Measurements from ENCODE around the gene PIK3R5. TPM values are rescaled to one million over a fixed set of nuclear protein-coding genes. Genes with fewer than 3 reads are reported as not detected.

The PIK3R5 gene
- polyA plus RNA-seq, 2 of the 4 experiments (the other 2 are of a cell fraction), result 0.01 TPM; not detected in 1

DNA sequence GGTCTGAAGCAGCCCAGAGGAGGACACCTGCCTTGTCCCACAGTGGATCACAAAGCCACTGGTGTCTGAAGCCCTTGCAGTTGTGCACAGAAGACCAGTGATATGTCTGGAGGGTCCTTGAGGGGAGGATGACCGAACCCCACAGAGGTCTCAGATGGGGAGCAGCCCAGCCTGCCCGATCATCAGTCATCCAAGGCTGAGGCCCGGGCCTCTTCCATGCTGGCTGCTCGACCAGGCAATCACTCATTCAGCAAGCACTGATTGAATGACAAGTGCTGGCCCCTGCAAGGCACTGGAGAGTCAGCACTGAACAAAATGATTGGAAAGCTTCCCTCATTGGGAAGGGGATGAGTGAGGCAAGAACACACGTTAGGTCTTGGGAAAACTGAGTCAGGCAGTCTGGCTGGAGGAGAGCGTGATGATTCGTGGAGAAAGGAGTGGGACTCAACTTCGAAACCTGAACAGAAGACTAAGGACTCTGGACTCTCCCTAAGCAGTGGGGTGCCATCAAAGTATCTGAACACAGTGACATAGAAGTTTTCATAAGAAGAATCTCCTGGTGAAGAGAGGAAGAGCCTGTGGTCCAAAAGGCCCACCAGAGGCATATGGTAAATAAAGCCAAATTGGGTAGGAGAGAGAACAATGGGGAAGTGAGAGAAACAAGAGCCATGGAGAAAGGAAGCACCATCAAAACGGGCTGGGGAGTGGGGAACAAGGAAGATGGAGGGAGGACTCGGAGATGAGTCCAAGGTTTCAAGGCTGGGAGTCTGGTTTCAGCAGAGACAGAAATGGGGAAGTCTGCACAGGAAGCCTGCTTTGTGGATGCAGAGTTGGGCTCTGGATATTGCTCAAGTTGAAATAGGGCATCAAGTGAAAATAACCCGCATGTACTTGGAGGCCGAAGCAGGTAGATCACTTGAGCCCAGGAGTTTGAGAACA lies 10.2 kb downstream of the PIK3R5 start:
- WGBS (ENCODE audit: missing lambda C conversion rate), result 16% methylated on average over 12 of the region's 12 CpGs
- H3K4me3 ChIP-seq, result no peak overlapping the region
- POLR2A ChIA-PET, result no interaction called here
- H3K27ac ChIP-seq, result no peak overlapping the region
- ATAC-seq (no peak), DNase-seq (ENCODE audit: low read depth in 1 of 2, low spot score in 1 of 2) (no peak), FAIRE-seq (no peak)
- no peak for TF ChIP-seq CEBPB (IDR thresholded peaks at IDR 0.05)
- no peak for TF ChIP-seq KDM1A (IDR thresholded peaks at IDR 0.05; ENCODE audit: low read depth)
- TF ChIP-seq RFX5 (IDR thresholded peaks at IDR 0.05), result no peak
- no peak for TF ChIP-seq CBX8 (IDR thresholded peaks at IDR 0.05)
- TF ChIP-seq CTCF (IDR thresholded peaks at IDR 0.05), result no peak
- peaks cover 13% of the 10 kb centered on the region; the same call in 1 of the 3 replicates for H3K9me3 ChIP-seq
- H3K4me2 ChIP-seq, result no peak overlapping the region
- CTCF ChIA-PET, result interaction anchor here (0.9 to 3.8 kb wide), 2 partner anchors 43 kb away, joined by 5 to 14 read pairs; no protein-coding TSS in a partner anchor
- no peaks in the 10 kb centered on the region for H3K4me1 ChIP-seq

- DNase-seq (ENCODE audit: low read depth in 1 of 2, low spot score in 1 of 2) (no peak), ATAC-seq (no peak), FAIRE-seq (no peak)
- WGBS (ENCODE audit: missing lambda C conversion rate), result 28% methylated on average over 10 of the region's 10 CpGs
- TF ChIP-seq, protein P1, sequence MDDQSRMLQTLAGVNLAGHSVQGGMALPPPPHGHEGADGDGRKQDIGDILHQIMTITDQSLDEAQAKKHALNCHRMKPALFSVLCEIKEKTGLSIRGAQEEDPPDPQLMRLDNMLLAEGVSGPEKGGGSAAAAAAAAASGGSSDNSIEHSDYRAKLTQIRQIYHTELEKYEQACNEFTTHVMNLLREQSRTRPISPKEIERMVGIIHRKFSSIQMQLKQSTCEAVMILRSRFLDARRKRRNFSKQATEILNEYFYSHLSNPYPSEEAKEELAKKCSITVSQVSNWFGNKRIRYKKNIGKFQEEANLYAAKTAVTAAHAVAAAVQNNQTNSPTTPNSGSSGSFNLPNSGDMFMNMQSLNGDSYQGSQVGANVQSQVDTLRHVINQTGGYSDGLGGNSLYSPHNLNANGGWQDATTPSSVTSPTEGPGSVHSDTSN (IDR thresholded peaks at IDR 0.05), result no peak
- TF ChIP-seq HDAC2 (IDR thresholded peaks at IDR 0.05) (no peak), EHF (CRISPR knock-in tag; IDR thresholded peaks at IDR 0.05) (no peak), CTCF (IDR thresholded peaks at IDR 0.05) (no peak)
- Histone ChIP-seq H3K4me3 (no peak overlapping the region), H3K27ac (no peak overlapping the region), H3K4me1 (no peaks in the 10 kb centered on the region), H3K9me3 (peaks cover 13% of the 10 kb centered on the region; the same call in 1 of the 3 replicates), H3K4me2 (no peak overlapping the region)
- ChIA-PET POLR2A (no interaction called here), CTCF (interaction anchor here (1.0 to 3.8 kb wide), 2 partner anchors 9 to 44 kb away, joined by 3 to 14 read pairs; no protein-coding TSS in a partner anchor)
Measured at GRCh38 chr17:8954339-8954738, 11.2 kb downstream of the PIK3R5 start.

DNA sequence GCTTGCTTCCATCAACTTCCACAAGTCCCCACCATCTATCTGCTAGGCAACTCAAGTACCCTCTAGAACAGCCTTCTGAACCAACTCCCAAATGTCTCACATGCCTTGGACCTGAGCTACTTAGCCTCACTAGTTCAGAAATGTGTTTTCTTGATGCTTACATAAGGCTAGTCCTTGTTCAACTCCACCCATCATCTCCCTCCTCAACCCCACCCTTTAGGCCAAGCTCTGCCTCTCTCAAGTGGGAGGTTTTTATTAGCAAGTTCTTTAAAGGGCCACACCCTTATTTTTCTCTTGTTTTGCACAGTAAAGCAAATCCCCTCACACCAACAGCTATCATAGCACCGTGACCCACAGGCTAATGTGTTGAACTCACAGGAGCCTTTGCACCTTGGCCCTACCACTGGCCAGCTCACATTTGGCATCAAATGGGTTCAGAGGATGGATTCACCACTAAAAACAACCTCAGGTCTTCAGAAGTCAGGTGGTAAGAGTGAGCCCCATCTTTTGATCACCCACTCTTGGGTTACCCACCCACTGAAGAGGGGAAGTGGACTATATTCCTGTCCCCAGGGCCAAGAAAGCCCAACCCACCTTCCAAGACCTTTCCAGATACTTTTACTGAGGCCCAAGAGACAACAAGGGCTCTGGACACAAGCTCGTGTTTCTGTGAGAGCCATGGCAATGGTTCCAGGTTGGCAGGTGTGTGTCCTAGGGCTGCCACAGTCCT lies 12.2 kb downstream of the PIK3R5 start:
- CTCF ChIA-PET, result interaction anchor here (0.6 to 3.8 kb wide), 5 partner anchors 9 to 432 kb away, joined by 3 to 14 read pairs (median 5); no protein-coding TSS in a partner anchor
- POLR2A ChIA-PET, result no interaction called here
- Histone ChIP-seq H3K4me1 (no peaks in the 10 kb centered on the region), H3K27ac (no peak overlapping the region), H3K9me3 (peaks cover 13% of the 10 kb centered on the region; the same call in 1 of the 3 replicates), H3K4me3 (no peak overlapping the region), H3K4me2 (no peak overlapping the region)
- 0% methylated on average over 2 of the region's 2 CpGs for WGBS (ENCODE audit: missing lambda C conversion rate)
- FAIRE-seq (no peak), ATAC-seq (no peak), DNase-seq (ENCODE audit: low read depth in 1 of 2, low spot score in 1 of 2) (no peak)
- TF ChIP-seq TFCP2L1 (CRISPR knock-in tag; IDR thresholded peaks at IDR 0.05) (no peak), HEYL (CRISPR knock-in tag; IDR thresholded peaks at IDR 0.05) (no peak), FOSL2 (IDR thresholded peaks at IDR 0.05) (no peak), FOSL2 (CRISPR knock-in tag; IDR thresholded peaks at IDR 0.05) (no peak), CEBPB (IDR thresholded peaks at IDR 0.05) (no peak), MAZ (IDR thresholded peaks at IDR 0.05; ENCODE audit: borderline replicate concordance, low read depth, low read length) (no peak), JUNB (IDR thresholded peaks at IDR 0.05) (no peak), HOXB5 (CRISPR knock-in tag; IDR thresholded peaks at IDR 0.05) (no peak), ELK1 (IDR thresholded peaks at IDR 0.05; ENCODE audit: low read depth, low read length) (no peak), EP300 (IDR thresholded peaks at IDR 0.05) (no peak), HDAC2 (IDR thresholded peaks at IDR 0.05) (no peak), FOXS1 (CRISPR knock-in tag; IDR thresholded peaks at IDR 0.05) (no peak), POLR2AphosphoS2 (conservative IDR thresholded peaks at IDR 0.05; ENCODE audit: low read length) (no peak), MAFK (IDR thresholded peaks at IDR 0.05; ENCODE audit: partially characterized antibody) (no peak)
- TF ChIP-seq, protein P2, sequence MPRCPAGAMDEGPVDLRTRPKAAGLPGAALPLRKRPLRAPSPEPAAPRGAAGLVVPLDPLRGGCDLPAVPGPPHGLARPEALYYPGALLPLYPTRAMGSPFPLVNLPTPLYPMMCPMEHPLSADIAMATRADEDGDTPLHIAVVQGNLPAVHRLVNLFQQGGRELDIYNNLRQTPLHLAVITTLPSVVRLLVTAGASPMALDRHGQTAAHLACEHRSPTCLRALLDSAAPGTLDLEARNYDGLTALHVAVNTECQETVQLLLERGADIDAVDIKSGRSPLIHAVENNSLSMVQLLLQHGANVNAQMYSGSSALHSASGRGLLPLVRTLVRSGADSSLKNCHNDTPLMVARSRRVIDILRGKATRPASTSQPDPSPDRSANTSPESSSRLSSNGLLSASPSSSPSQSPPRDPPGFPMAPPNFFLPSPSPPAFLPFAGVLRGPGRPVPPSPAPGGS (IDR thresholded peaks at IDR 0.05), result no peak
- TF ChIP-seq, protein P3, sequence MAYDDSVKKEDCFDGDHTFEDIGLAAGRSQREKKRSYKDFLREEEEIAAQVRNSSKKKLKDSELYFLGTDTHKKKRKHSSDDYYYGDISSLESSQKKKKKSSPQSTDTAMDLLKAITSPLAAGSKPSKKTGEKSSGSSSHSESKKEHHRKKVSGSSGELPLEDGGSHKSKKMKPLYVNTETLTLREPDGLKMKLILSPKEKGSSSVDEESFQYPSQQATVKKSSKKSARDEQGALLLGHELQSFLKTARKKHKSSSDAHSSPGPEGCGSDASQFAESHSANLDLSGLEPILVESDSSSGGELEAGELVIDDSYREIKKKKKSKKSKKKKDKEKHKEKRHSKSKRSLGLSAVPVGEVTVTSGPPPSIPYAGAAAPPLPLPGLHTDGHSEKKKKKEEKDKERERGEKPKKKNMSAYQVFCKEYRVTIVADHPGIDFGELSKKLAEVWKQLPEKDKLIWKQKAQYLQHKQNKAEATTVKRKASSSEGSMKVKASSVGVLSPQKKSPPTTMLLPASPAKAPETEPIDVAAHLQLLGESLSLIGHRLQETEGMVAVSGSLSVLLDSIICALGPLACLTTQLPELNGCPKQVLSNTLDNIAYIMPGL (CRISPR knock-in tag; IDR thresholded peaks at IDR 0.05; ENCODE audit: borderline replicate concordance), result no peak

Data from A549 (cell line).